Upper lobe of right lung (tissue), 1 donor: ENCODE measurements around the gene LGALS4. TPM values are rescaled to one million over a fixed set of nuclear protein-coding genes. Genes with fewer than 3 reads are reported as not detected.

Experiments
- ATAC-seq: fragments of 200-7000 bp; cut with Tn5 transposase; one replicate; pipeline ENCODE4 v1.9.1; 2020; ENCODE audit warnings: mild to moderate bottlenecking, moderate library complexity
- DNase-seq: peaks from one replicate; pipeline ENCODE4 v3.0.0-alpha.2; 2020
- H3K27ac ChIP-seq: fragments of 200-600 bp; one replicate; pipeline ENCODE4 v1.8.0; 2022
- H3K27me3 ChIP-seq: fragments of 200-600 bp; one replicate; pipeline ENCODE4 v1.8.0; 2022; ENCODE audit warnings: mild to moderate bottlenecking
- H3K36me3 ChIP-seq: fragments of 200-600 bp; one replicate; pipeline ENCODE4 v1.8.0; 2022
- H3K4me1 ChIP-seq: fragments of 200-600 bp; one replicate; pipeline ENCODE4 v1.8.0; 2022
- H3K4me3 ChIP-seq: fragments of 200-600 bp; one replicate; pipeline ENCODE4 v1.8.0; 2022; ENCODE audit warnings: mild to moderate bottlenecking
- H3K9me3 ChIP-seq: fragments of 200-600 bp; one replicate; pipeline ENCODE4 v1.8.0; 2022
- intact Hi-C: fragments of 100-400 bp; cut with DNase I; formaldehyde crosslinking; loops from one replicate; pipeline ENCODE4 v1.11.0; 2022
- total RNA-seq: library from RNA; stranded (reverse); fragmentation: NEBNext Ultra II Directional; extraction: Animal tissue kit (Norgen Biotek cat#: 25700); gene quantifications from one replicate; pipeline ENCODE4 v1.2.1, GENCODE V29; 2021
- TF ChIP-seq, protein P1 (sequence below): fragments of 200-600 bp; IDR thresholded peaks from one replicate; pipeline ENCODE4 v1.8.0; 2022; ENCODE audit warnings: antibody characterized with exemption
- donor health status: DM: no; HTN: yes; CAD: no; lungs with severe emphysema.

Gene LGALS4
- total RNA-seq, 1 donor from 2014 or later = 3.7 TPM

DNA sequence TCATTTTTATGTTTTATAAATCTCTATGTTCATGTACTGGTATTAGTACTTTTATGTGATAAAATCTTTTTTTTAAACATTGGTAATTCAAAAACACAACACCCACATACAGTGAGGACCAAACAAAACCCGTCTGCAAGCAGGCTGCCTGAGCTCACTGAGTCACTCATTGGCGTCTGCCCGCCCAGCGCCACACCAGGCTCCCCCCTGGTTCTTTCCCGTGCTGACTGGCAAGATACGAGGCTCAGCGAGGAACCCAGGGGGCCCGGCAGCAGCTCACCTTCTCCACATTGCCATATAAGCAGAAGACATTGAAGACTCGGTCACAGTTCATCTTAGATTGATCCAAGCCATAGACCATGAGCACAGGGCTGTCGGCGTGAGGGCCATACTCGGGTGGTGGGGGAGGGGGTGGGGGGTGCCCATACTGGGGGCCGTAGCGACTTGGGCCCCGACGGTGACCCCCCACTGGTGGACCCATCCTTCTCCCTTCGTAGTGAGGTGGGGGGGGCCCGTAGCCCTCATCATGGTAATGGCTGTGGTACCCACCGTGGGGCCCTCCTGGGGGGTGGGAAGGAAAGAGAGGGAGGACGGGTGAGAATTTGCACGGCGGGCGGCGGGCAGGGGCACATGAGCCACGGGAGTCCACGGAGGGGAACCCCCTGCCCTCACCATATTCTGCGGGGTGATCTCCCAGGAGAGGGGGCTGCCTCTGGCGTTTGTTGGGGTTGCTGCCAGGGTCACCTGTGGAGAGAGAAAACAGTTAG, 27.3 kb upstream of the LGALS4 start:
- DNase-seq (no peak), ATAC-seq (no peak)
- Histone ChIP-seq H3K36me3 (peaks cover 97% of the 10 kb centered on the region), H3K27ac (no peak overlapping the region), H3K4me3 (no peak overlapping the region), H3K27me3 (no peaks in the 10 kb centered on the region), H3K4me1 (peaks cover 17% of the 10 kb centered on the region), H3K9me3 (no peaks in the 10 kb centered on the region)
- TF ChIP-seq, protein P1, sequence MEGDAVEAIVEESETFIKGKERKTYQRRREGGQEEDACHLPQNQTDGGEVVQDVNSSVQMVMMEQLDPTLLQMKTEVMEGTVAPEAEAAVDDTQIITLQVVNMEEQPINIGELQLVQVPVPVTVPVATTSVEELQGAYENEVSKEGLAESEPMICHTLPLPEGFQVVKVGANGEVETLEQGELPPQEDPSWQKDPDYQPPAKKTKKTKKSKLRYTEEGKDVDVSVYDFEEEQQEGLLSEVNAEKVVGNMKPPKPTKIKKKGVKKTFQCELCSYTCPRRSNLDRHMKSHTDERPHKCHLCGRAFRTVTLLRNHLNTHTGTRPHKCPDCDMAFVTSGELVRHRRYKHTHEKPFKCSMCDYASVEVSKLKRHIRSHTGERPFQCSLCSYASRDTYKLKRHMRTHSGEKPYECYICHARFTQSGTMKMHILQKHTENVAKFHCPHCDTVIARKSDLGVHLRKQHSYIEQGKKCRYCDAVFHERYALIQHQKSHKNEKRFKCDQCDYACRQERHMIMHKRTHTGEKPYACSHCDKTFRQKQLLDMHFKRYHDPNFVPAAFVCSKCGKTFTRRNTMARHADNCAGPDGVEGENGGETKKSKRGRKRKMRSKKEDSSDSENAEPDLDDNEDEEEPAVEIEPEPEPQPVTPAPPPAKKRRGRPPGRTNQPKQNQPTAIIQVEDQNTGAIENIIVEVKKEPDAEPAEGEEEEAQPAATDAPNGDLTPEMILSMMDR = no peak
- intact Hi-C loops = no loop called here

- H3K27me3 ChIP-seq = no peaks in the 10 kb centered on the region
- H3K27ac ChIP-seq = peak overlapping the region; percentile 30
- no peak overlapping the region for H3K4me3 ChIP-seq
- no peak for DNase-seq
- TF ChIP-seq, protein P1 = no peak
- H3K36me3 ChIP-seq = peaks cover 89% of the 10 kb centered on the region
- ATAC-seq = no peak
- H3K4me1 ChIP-seq = peaks cover 17% of the 10 kb centered on the region
- H3K9me3 ChIP-seq = no peaks in the 10 kb centered on the region
- intact Hi-C loops = no loop called here
These were observed 26.4 kb upstream of the LGALS4 start for GRCh38 chr19:38838986-38839761.

GRCh38 chr19:38838208-38838985, 25.7 kb upstream of the LGALS4 start:
- no peak overlapping the region for H3K4me3 ChIP-seq

GRCh38 chr19:38837656-38838121, 24.9 kb upstream of the LGALS4 start:
- ATAC-seq (peak; percentile 11), DNase-seq (no peak)
- intact Hi-C loops = no loop called here
- H3K27ac ChIP-seq = peak overlapping the region; percentile 36
- H3K9me3 ChIP-seq = no peaks in the 10 kb centered on the region
- TF ChIP-seq, protein P1 = no peak
- H3K27me3 ChIP-seq = no peaks in the 10 kb centered on the region
- H3K4me1 ChIP-seq = peaks cover 17% of the 10 kb centered on the region
- H3K4me3 ChIP-seq = no peak overlapping the region
- peaks cover 74% of the 10 kb centered on the region for H3K36me3 ChIP-seq

More at GRCh38 chr19:38838208-38838985, 25.7 kb upstream of the LGALS4 start:
- peaks cover 17% of the 10 kb centered on the region for H3K4me1 ChIP-seq
- DNase-seq = no peak
- TF ChIP-seq, protein P1 = no peak
- peak; percentile 11 for ATAC-seq
- intact Hi-C loops = no loop called here
- no peaks in the 10 kb centered on the region for H3K9me3 ChIP-seq
- H3K27ac ChIP-seq = peak overlapping the region; percentile 36
- no peaks in the 10 kb centered on the region for H3K27me3 ChIP-seq
- H3K36me3 ChIP-seq = peaks cover 81% of the 10 kb centered on the region

DNA sequence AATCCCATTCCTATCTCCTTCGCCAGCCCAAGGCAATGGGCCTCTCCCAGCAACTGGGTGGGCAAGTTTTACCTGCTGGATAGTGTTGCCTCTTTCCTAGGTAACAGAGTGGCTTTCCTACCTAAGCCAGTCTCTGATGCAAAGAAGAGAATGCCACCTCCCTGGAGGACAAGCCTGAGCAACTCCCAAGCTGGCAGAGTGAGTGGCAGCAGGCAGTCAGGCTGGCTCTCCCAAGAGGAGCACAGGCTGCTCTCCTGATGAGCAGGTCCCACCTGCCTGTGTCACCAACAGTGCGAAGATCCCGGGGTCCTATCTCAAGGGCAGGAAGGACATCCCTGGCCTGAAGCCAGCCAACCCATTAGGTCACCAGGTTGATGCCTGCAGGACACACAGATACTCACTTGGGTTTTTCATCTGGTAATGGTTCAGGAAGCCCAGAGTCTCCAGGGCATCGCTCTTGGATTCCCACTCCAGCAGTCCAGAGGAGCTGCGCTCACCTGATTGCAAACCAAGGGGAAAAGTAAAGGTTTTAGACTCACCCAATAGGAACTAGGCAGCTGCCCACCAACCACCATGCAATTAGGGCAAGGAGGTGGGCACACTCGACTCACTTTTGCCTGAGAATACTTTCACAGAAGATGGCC, 24.4 kb upstream of the LGALS4 start:
- Histone ChIP-seq H3K4me3 (no peak overlapping the region), H3K4me1 (peaks cover 17% of the 10 kb centered on the region), H3K36me3 (peaks cover 68% of the 10 kb centered on the region), H3K27ac (no peak overlapping the region), H3K9me3 (no peaks in the 10 kb centered on the region), H3K27me3 (no peaks in the 10 kb centered on the region)
- DNase-seq (no peak), ATAC-seq (no peak)
- TF ChIP-seq, protein P1 = no peak
- intact Hi-C loops = no loop called here
